ENCODE measurements around the gene TMSB4X. TPM values are rescaled to one million over a fixed set of nuclear protein-coding genes. Genes with fewer than 3 reads are reported as not detected.

Gene TMSB4X
- polyA plus RNA-seq, 1 donor from 2014 or later = 19,114 TPM

Other genes with a start within 250 kb of the TMSB4X start
- 36.9 TPM for gene PRPS2, start 183.7 kb upstream of the TMSB4X start, polyA plus RNA-seq
- gene TLR7, start 108.0 kb upstream of the TMSB4X start, polyA plus RNA-seq = 26.1 TPM
- 0.20 TPM for gene TLR8, start 68.5 kb upstream of the TMSB4X start, polyA plus RNA-seq
- gene FAM9C, start 69.5 kb downstream of the TMSB4X start, polyA plus RNA-seq = not detected

Measured in IgD-negative memory B cell (primary cell).